ENCODE measurements around the gene TBC1D8.

- TF ChIP-seq CTCF (conservative IDR thresholded peaks at IDR 0.05) (no peak), ZFX (IDR thresholded peaks at IDR 0.05) (no peak)
Measured at GRCh38 chr2:101127319-101128056, 23.7 kb downstream of the TBC1D8 start.
